K562 (cell line): ENCODE data around the gene TEX52. TPM values are rescaled to one million over a fixed set of nuclear protein-coding genes. Genes with fewer than 3 reads are reported as not detected.

ENCODE experiments used
- ILF3 ChIP-seq: fragments of 450-650 bp; IDR thresholded peaks from 2 replicates; pipeline ENCODE4 v1.6.1; 2018; ENCODE audit warnings: antibody characterized with exemption, mild to moderate bottlenecking, moderate library complexity, borderline replicate concordance
- IRF2 ChIP-seq: sonication (generic); formaldehyde crosslinking; IDR thresholded peaks from 2 replicates; pipeline ENCODE4 v1.8.1; 2022; ENCODE audit warnings: mild to moderate bottlenecking, missing genetic modification reagents
- MXI1 ChIP-seq: IDR thresholded peaks from 2 replicates; pipeline ENCODE4 v1.6.1; 2011; ENCODE audit warnings: low read depth, mild to moderate bottlenecking, improper control_type of control experiment, low read length
- NCOA6 ChIP-seq: fragments of 450-650 bp; IDR thresholded peaks from 2 replicates; pipeline ENCODE4 v1.6.1; 2017; ENCODE audit warnings: mild to moderate bottlenecking
- SMARCB1 ChIP-seq: IDR thresholded peaks from 2 replicates; pipeline ENCODE4 v1.6.1; 2011; ENCODE audit warnings: improper control_type of control experiment, low read depth; ENCODE audit not compliant: insufficient read length
- SNIP1 ChIP-seq: fragments of 450-650 bp; IDR thresholded peaks from 2 replicates; pipeline ENCODE4 v1.7.1; 2017; ENCODE audit warnings: low read depth, mild to moderate bottlenecking
- SRSF9 ChIP-seq: fragments of 200-400 bp; formaldehyde crosslinking; IDR thresholded peaks from 2 replicates; pipeline ENCODE4 v1.6.1; 2017; ENCODE audit warnings: low read depth, low read length, borderline replicate concordance
- TSC22D4 ChIP-seq: fragments of 450-650 bp; IDR thresholded peaks from 2 replicates; pipeline ENCODE4 v1.6.1; 2016; ENCODE audit warnings: missing genetic modification characterization, missing biosample characterization, control low read depth
- ZFP1 ChIP-seq: fragments of 450-650 bp; formaldehyde crosslinking; IDR thresholded peaks from 2 replicates; pipeline ENCODE4 v1.4.0; 2020; ENCODE audit warnings: mild to moderate bottlenecking, mixed read lengths
- ZNF384 ChIP-seq: IDR thresholded peaks from 2 replicates; pipeline ENCODE4 v1.6.1; 2012; ENCODE audit warnings: low read depth, low read length, improper control_type of control experiment
- ZNF445 ChIP-seq: fragments of 250-450 bp; sonication (Bioruptor Pico); IDR thresholded peaks from 2 replicates; pipeline ENCODE4 v1.4.0; 2020; ENCODE audit warnings: low read depth, mild to moderate bottlenecking, moderate library complexity
- ZNF668 ChIP-seq: fragments of 250-450 bp; sonication (Bioruptor Pico); IDR thresholded peaks from 2 replicates; pipeline ENCODE4 v1.8.0; 2022; ENCODE audit warnings: mild to moderate bottlenecking, inconsistent platforms
- polyA plus RNA-seq, 8 experiments: library from polyadenylated mRNA; depleted of rRNA in 4 of 8; stranded (reverse) in 5 of 8; unstranded in 3 of 8; fragments of >200 nt; fragmentation: Nextera tagmentation in 2 of 8; fragmentation: Illumina TruSeq in 1 of 8; extraction: Ambion mirVana in 2 of 8; extraction: Trizol in 1 of 8; gene quantifications; 2 replicates each; pipeline versions ENCODE4 v1.2.1 to v1.2.3, GENCODE V29; 2011 to 2014; ENCODE audit warnings: inconsistent platforms in 1 of 8, missing spikeins in 1 of 8
- total RNA-seq, 7 experiments: library from RNA; depleted of rRNA in 6 of 7; stranded (reverse); fragments of >200 nt in 6 of 7; fragmentation: Illumina TruSeq in 2 of 7; extraction: Trizol in 2 of 7; gene quantifications; 2 replicates each; pipeline versions ENCODE4 v1.2.1 to v1.2.3, GENCODE V29; 2011 to 2021; ENCODE audit warnings: low replicate concordance in 1 of 7
- TF ChIP-seq, protein P1 (sequence below): fragments of 200-600 bp; sonication (generic); IDR thresholded peaks from one replicate; pipeline ENCODE4 v1.6.1; 2012; ENCODE audit warnings: mild to moderate bottlenecking, low read depth, low read length, inconsistent platforms
- TF ChIP-seq, protein P2 (sequence below): fragments of 250-450 bp; sonication (Bioruptor Pico); IDR thresholded peaks from 2 replicates; pipeline ENCODE4 v1.5.0; 2022; ENCODE audit warnings: mild to moderate bottlenecking
- TF ChIP-seq, protein P3 (sequence below): fragments of 250-450 bp; sonication (Bioruptor Pico); IDR thresholded peaks from 2 replicates; pipeline ENCODE4 v1.9.0; 2021; ENCODE audit warnings: mild to moderate bottlenecking

TEX52 gene
- total and polyA plus RNA-seq, 9 of the 15 experiments (the other 6 are each of a cell fraction or from before 2014, with no cell fraction given) = not detected

GRCh38 chr12:2890388-2891239, 33.8 kb upstream of the TEX52 start, which contains the start of gene TULP3 (continued):
- TF ChIP-seq, protein P1, sequence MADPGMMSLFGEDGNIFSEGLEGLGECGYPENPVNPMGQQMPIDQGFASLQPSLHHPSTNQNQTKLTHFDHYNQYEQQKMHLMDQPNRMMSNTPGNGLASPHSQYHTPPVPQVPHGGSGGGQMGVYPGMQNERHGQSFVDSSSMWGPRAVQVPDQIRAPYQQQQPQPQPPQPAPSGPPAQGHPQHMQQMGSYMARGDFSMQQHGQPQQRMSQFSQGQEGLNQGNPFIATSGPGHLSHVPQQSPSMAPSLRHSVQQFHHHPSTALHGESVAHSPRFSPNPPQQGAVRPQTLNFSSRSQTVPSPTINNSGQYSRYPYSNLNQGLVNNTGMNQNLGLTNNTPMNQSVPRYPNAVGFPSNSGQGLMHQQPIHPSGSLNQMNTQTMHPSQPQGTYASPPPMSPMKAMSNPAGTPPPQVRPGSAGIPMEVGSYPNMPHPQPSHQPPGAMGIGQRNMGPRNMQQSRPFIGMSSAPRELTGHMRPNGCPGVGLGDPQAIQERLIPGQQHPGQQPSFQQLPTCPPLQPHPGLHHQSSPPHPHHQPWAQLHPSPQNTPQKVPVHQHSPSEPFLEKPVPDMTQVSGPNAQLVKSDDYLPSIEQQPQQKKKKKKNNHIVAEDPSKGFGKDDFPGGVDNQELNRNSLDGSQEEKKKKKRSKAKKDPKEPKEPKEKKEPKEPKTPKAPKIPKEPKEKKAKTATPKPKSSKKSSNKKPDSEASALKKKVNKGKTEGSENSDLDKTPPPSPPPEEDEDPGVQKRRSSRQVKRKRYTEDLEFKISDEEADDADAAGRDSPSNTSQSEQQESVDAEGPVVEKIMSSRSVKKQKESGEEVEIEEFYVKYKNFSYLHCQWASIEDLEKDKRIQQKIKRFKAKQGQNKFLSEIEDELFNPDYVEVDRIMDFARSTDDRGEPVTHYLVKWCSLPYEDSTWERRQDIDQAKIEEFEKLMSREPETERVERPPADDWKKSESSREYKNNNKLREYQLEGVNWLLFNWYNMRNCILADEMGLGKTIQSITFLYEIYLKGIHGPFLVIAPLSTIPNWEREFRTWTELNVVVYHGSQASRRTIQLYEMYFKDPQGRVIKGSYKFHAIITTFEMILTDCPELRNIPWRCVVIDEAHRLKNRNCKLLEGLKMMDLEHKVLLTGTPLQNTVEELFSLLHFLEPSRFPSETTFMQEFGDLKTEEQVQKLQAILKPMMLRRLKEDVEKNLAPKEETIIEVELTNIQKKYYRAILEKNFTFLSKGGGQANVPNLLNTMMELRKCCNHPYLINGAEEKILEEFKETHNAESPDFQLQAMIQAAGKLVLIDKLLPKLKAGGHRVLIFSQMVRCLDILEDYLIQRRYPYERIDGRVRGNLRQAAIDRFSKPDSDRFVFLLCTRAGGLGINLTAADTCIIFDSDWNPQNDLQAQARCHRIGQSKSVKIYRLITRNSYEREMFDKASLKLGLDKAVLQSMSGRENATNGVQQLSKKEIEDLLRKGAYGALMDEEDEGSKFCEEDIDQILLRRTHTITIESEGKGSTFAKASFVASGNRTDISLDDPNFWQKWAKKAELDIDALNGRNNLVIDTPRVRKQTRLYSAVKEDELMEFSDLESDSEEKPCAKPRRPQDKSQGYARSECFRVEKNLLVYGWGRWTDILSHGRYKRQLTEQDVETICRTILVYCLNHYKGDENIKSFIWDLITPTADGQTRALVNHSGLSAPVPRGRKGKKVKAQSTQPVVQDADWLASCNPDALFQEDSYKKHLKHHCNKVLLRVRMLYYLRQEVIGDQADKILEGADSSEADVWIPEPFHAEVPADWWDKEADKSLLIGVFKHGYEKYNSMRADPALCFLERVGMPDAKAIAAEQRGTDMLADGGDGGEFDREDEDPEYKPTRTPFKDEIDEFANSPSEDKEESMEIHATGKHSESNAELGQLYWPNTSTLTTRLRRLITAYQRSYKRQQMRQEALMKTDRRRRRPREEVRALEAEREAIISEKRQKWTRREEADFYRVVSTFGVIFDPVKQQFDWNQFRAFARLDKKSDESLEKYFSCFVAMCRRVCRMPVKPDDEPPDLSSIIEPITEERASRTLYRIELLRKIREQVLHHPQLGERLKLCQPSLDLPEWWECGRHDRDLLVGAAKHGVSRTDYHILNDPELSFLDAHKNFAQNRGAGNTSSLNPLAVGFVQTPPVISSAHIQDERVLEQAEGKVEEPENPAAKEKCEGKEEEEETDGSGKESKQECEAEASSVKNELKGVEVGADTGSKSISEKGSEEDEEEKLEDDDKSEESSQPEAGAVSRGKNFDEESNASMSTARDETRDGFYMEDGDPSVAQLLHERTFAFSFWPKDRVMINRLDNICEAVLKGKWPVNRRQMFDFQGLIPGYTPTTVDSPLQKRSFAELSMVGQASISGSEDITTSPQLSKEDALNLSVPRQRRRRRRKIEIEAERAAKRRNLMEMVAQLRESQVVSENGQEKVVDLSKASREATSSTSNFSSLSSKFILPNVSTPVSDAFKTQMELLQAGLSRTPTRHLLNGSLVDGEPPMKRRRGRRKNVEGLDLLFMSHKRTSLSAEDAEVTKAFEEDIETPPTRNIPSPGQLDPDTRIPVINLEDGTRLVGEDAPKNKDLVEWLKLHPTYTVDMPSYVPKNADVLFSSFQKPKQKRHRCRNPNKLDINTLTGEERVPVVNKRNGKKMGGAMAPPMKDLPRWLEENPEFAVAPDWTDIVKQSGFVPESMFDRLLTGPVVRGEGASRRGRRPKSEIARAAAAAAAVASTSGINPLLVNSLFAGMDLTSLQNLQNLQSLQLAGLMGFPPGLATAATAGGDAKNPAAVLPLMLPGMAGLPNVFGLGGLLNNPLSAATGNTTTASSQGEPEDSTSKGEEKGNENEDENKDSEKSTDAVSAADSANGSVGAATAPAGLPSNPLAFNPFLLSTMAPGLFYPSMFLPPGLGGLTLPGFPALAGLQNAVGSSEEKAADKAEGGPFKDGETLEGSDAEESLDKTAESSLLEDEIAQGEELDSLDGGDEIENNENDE = no peak
- no peak for TF ChIP-seq SRSF9
- no peak for TF ChIP-seq SMARCB1
- TF ChIP-seq, protein P2, sequence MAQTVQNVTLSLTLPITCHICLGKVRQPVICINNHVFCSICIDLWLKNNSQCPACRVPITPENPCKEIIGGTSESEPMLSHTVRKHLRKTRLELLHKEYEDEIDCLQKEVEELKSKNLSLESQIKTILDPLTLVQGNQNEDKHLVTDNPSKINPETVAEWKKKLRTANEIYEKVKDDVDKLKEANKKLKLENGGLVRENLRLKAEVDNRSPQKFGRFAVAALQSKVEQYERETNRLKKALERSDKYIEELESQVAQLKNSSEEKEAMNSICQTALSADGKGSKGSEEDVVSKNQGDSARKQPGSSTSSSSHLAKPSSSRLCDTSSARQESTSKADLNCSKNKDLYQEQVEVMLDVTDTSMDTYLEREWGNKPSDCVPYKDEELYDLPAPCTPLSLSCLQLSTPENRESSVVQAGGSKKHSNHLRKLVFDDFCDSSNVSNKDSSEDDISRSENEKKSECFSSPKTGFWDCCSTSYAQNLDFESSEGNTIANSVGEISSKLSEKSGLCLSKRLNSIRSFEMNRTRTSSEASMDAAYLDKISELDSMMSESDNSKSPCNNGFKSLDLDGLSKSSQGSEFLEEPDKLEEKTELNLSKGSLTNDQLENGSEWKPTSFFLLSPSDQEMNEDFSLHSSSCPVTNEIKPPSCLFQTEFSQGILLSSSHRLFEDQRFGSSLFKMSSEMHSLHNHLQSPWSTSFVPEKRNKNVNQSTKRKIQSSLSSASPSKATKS = no peak
- TF ChIP-seq IRF2 (CRISPR knock-in tag) = no peak
- TF ChIP-seq, protein P3, sequence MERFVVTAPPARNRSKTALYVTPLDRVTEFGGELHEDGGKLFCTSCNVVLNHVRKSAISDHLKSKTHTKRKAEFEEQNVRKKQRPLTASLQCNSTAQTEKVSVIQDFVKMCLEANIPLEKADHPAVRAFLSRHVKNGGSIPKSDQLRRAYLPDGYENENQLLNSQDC (CRISPR knock-in tag) = no peak
- TF ChIP-seq ILF3 = no peak
- TF ChIP-seq MXI1 = peak; percentile 55; the same call in 1 of the 2 replicates
- no peak for TF ChIP-seq NCOA6
- TF ChIP-seq ZNF668 = no peak
- no peak for TF ChIP-seq TSC22D4 (tag)
- TF ChIP-seq ZNF384 = no peak
- no peak for TF ChIP-seq SNIP1
- no peak for TF ChIP-seq ZFP1 (CRISPR knock-in tag)
- no peak for TF ChIP-seq ZNF445 (CRISPR knock-in tag)
